ENCODE measurements around the gene KCNQ2.

KCNQ2 gene

DNA sequence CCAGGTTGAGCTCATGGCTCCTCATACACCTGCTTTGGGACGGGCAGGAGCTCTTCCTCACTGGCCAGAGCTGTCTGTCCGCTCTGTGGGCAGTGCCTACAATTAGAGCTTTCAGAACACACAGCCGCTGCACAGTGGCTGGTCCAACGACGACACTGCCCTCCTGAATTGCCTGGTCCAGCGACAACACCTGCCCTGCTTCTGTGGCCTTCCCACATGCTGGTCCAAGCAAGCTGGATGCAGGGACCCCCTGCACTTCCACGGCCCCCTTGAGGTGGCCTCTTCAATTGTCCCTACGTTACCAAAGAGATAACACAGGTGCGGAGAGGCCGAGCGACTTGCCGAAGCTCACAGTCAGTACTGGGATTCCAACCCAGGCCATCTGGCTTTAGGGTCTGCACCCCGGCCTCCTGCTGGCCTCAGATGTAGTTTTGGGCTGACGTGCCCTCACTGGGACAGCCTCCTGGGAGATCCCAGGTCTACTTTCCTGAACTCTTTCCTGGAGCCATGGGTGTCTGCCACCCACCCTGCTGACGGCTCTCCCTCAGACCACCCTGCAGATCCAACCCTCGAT is 109.9 kb downstream of the KCNQ2 start:
- Histone ChIP-seq H2AFZ (ENCODE audit: low read depth, low read length) (no peak overlapping the region), H3K4me1 (ENCODE audit: insufficient read depth, low read length) (peaks cover 44% of the 10 kb centered on the region), H3K36me3 (ENCODE audit: insufficient read depth, low read length) (no peaks in the 10 kb centered on the region), H3K4me3 (ENCODE audit: low read length) (no peak overlapping the region), H3K9me3 (ENCODE audit: low read length) (no peaks in the 10 kb centered on the region), H3K27me3 (ENCODE audit: insufficient read depth, low read length) (peaks cover 49% of the 10 kb centered on the region)

GRCh38 chr20:63361519-63362435 is 110.7 kb downstream of the KCNQ2 start:
- Histone ChIP-seq H3K27me3 (ENCODE audit: insufficient read depth, low read length) (peaks cover 47% of the 10 kb centered on the region), H3K36me3 (ENCODE audit: insufficient read depth, low read length) (no peaks in the 10 kb centered on the region), H2AFZ (ENCODE audit: low read depth, low read length) (no peak overlapping the region), H3K9me3 (ENCODE audit: low read length) (no peaks in the 10 kb centered on the region), H3K4me3 (ENCODE audit: low read length) (no peak overlapping the region), H3K4me1 (ENCODE audit: insufficient read depth, low read length) (peaks cover 36% of the 10 kb centered on the region)

DNA sequence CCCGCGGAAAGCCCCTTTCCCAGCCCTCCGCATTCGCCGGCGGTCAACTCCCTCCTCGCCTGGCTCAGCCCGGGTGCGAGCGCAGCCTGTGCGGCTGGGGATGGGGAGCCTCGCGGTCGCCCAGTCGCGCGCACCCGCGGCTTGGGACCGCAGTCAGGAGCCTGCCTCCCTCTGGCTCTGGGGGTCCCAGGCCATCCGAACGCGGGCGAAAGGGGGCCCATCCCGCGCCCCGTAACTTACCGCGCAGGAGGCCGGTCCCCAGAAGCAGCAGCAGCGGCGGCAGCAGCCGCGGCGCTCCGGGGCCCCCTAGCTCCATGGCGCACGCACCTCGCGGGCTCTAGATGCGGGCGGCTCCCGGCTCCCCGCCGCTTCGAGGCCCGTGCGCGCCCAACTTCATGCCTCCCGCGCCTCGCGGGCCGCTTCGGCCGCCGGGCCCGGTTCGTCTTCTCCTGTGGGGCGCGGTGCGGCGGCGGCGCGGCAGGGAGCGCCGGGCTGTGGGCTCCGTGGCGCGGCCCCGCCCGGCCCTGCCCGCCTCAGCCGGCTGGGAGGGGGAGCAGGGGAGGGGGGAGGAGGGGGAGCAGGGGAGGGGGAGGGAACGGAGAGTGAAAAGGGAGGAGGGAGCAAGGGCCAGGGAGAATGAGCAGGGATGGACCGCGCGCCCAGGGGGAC is 111.5 kb downstream of the KCNQ2 start, which contains the start of gene CHRNA4:
CHRNA4 (minus strand) TSS at position 500 of the 669 bp plus-strand sequence; CDS start at position 316, 184 bp downstream.
- Histone ChIP-seq H3K27me3 (ENCODE audit: insufficient read depth, low read length) (peaks cover 43% of the 10 kb centered on the region), H3K36me3 (ENCODE audit: insufficient read depth, low read length) (no peaks in the 10 kb centered on the region), H3K4me3 (ENCODE audit: low read length) (peak within 1 kb of the TSS; percentile 35), H3K9me3 (ENCODE audit: low read length) (no peaks in the 10 kb centered on the region), H3K4me1 (ENCODE audit: insufficient read depth, low read length) (peaks cover 31% of the 10 kb centered on the region), H2AFZ (ENCODE audit: low read depth, low read length) (no peak within 1 kb of the TSS)

DNA sequence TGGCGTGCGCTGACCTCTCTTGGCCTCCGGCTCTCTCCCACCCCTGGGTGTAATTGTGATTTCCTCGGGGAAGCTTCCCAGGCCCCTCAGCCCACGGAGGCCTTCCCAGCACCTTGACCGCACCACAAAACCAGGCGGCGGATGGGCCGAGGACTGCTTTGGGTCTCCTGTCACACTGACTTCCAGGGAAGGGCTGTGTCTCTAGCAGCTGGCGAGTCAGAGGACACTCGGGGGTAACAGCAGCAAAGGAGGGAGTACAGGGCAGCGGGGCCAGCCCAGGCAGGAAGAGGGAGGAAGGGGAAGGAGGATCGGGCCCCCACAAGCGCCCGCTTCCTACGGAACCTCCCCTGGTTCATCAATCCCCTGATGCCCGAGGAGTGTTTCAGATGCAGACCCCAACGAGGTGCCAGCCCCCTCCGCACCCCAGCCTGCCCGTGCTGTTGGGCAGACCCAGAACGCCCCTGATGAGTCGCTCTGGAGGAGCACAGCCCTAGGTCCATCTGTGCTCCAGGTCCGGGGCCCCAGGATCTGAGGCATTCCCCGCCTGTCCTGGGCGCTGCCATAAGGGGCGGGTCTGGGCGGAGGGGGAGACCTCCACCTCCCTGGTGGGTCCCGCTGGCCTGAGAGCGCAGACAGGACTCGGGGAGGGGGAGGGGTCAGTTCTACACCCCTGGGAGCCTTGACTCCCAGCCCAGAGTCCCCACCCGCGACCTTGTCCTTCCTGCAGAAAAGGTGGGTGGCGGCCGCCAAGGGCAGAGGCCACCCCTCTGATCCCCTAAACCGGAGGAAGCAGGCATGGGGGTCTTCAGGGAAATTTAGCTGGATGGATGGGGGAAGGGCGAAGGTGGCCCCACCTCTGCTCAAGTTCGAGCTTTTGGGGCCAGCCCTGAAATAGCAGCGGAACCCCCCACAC is 112.3 kb downstream of the KCNQ2 start:
- no peak overlapping the region for H2AFZ ChIP-seq (ENCODE audit: low read depth, low read length)
- peak overlapping the region; percentile 35 for H3K4me3 ChIP-seq (ENCODE audit: low read length)
- H3K9me3 ChIP-seq (ENCODE audit: low read length) = no peaks in the 10 kb centered on the region
- H3K27me3 ChIP-seq (ENCODE audit: insufficient read depth, low read length) = peaks cover 43% of the 10 kb centered on the region
- no peaks in the 10 kb centered on the region for H3K36me3 ChIP-seq (ENCODE audit: insufficient read depth, low read length)
- H3K4me1 ChIP-seq (ENCODE audit: insufficient read depth, low read length) = peaks cover 31% of the 10 kb centered on the region

DNA sequence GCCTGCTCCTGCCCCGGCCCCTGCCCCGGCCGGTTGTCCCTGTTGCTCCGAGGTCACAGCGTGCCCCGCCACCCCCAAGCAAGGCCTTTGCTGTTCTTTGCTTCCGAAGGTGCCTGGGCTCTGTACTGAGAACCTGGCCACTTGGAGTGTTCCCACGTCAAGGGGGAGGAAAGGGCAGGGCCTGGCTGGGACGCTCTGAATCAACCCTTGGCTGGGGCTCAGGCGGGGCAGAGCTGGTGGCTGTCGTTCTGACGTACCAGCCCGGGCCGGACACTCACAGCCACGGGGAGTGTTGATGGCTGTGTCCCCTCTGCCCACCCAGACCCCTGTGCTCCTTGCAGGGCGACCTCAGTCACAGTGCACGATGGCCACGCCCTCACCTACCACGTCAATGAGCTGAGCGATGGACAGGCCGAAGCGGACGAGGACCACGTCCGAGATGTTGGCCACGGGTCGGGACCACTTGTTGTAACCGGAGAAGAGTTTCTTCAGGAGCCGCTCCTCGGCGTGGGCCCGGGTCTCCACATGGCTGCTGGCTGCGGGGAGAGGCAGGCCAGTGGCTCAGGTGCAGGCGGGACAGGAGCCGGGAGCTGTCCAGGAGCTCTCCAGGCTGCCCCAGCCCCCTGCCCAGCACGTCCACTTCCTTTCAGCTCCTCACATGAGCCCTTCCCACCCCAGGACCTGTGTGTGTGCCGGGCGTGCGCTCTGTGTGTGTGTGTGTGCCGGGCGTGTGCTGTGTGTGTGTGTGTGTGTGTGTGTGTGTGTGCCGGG is 113.1 kb downstream of the KCNQ2 start:
- no peaks in the 10 kb centered on the region for H3K36me3 ChIP-seq (ENCODE audit: insufficient read depth, low read length)
- H3K4me1 ChIP-seq (ENCODE audit: insufficient read depth, low read length) = peaks cover 29% of the 10 kb centered on the region
- peaks cover 41% of the 10 kb centered on the region for H3K27me3 ChIP-seq (ENCODE audit: insufficient read depth, low read length)
- no peak overlapping the region for H3K4me3 ChIP-seq (ENCODE audit: low read length)
- H2AFZ ChIP-seq (ENCODE audit: low read depth, low read length) = no peak overlapping the region
- no peaks in the 10 kb centered on the region for H3K9me3 ChIP-seq (ENCODE audit: low read length)

DNA sequence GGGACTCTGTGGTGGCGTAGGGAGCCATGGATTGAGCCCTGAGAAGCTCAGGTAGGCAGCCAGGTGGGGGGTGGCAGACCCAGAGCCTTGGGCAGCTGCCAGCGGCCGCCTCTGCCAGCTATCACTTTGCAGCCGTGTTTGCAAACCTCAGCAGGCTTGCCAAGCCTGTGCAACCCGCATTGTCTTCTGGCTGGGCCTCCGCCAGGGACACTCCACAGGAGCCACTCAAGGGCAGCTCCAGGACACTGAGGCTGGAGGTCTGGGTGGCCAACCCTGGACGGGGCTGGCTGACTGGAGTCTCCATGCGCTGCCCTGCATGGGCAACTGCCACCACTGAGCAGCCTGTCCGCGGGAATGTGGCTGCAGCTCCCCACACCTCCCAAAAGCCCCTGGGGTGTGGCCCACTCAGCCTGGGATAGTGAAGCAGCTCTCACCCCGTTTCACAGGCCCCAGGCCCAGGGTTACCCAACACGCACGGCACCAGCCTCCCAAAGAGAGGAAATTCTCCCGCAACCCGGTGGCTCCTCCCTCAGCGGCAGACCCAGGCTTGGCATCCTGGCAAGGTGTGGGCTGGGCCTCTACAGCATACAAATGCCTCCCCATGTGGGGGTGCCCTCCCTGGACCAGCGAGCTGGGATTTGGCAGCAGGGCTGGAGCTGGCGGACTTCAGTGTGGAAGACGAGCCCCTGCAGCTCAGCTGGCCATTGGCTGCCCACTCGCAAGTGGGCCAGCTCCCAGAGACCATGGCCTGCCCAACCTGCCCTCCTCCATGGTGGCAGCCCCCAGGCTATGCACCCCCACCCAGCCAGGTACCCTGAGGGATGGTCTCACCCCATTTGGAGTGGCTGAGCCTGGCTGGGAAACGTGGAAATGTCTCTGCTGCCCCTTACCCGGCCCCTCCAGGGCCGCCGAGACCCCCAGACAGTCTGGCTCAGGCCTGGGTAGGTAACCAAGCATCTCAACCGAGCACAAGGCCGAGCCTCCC is 114.2 kb downstream of the KCNQ2 start:
- peaks cover 40% of the 10 kb centered on the region for H3K27me3 ChIP-seq (ENCODE audit: insufficient read depth, low read length)

DNA sequence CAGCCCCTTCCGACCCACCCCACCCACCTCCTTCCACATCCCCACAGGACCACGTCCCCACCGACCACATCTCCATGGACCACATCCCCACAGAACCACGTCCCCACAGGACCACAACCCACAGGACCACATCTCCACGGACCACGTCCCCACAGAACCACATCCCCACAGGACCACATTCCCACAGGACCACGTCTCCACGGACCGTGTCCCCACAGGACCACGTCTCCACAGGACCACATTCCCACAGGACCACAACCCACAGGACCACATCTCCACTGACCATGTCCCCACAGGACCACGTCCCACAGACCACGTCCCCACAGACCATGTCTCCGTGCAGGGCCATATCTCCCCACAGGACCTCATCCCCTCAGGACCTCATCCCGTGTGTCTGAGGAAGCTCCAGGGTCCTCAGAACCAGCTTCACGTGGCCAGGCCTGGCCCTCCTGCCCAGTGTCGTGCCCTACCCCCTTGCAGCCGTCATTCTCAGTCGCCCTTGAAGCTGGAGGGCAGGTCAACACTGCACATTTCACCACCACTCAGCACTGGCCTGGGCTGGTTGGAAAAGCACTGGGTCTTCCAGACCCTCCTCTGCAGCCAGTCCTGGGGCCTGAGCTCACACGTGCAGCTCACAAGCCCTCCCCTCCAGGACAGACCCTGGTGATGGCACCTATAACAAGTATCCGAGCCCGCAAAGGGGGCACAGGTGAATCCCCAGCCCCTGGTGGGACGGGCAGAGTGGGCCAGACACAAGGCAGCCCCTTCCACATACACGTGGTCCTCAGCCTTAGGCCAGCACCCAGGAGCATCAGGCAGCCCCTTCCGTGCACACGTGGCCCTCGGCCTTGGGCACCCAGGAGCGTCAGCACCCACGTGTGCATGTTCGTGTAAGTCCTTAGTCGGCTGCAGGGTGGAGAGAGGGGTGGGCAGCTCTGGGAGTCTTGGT is 115.2 kb downstream of the KCNQ2 start:
- H2AFZ ChIP-seq (ENCODE audit: low read depth, low read length) = no peak overlapping the region
- H3K36me3 ChIP-seq (ENCODE audit: insufficient read depth, low read length) = no peaks in the 10 kb centered on the region
- H3K27me3 ChIP-seq (ENCODE audit: insufficient read depth, low read length) = peaks cover 30% of the 10 kb centered on the region
- peaks cover 12% of the 10 kb centered on the region for H3K4me1 ChIP-seq (ENCODE audit: insufficient read depth, low read length)
- no peak overlapping the region for H3K4me3 ChIP-seq (ENCODE audit: low read length)
- no peaks in the 10 kb centered on the region for H3K9me3 ChIP-seq (ENCODE audit: low read length)

More for the DNA sequence above, 114.2 kb downstream of the KCNQ2 start:
- Histone ChIP-seq H3K36me3 (ENCODE audit: insufficient read depth, low read length) (no peaks in the 10 kb centered on the region), H3K4me1 (ENCODE audit: insufficient read depth, low read length) (peaks cover 18% of the 10 kb centered on the region), H2AFZ (ENCODE audit: low read depth, low read length) (no peak overlapping the region), H3K9me3 (ENCODE audit: low read length) (no peaks in the 10 kb centered on the region), H3K4me3 (ENCODE audit: low read length) (no peak overlapping the region)

GRCh38 chr20:63356511-63356910 is 115.9 kb downstream of the KCNQ2 start:
- no peaks in the 10 kb centered on the region for H3K9me3 ChIP-seq (ENCODE audit: low read length)
- no peak overlapping the region for H3K4me3 ChIP-seq (ENCODE audit: low read length)
- peaks cover 29% of the 10 kb centered on the region for H3K27me3 ChIP-seq (ENCODE audit: insufficient read depth, low read length)
- H3K36me3 ChIP-seq (ENCODE audit: insufficient read depth, low read length) = no peaks in the 10 kb centered on the region
- peaks cover 15% of the 10 kb centered on the region for H3K4me1 ChIP-seq (ENCODE audit: insufficient read depth, low read length)
- no peak overlapping the region for H2AFZ ChIP-seq (ENCODE audit: low read depth, low read length)

- no peaks in the 10 kb centered on the region for H3K9me3 ChIP-seq (ENCODE audit: low read length)
- H2AFZ ChIP-seq (ENCODE audit: low read depth, low read length) = no peak overlapping the region
- no peak overlapping the region for H3K4me3 ChIP-seq (ENCODE audit: low read length)
- peaks cover 13% of the 10 kb centered on the region for H3K4me1 ChIP-seq (ENCODE audit: insufficient read depth, low read length)
- peaks cover 28% of the 10 kb centered on the region for H3K27me3 ChIP-seq (ENCODE audit: insufficient read depth, low read length)
- no peaks in the 10 kb centered on the region for H3K36me3 ChIP-seq (ENCODE audit: insufficient read depth, low read length)
These were observed 116.6 kb downstream of the KCNQ2 start for GRCh38 chr20:63355781-63356295.

GRCh38 chr20:63354636-63355350 is 117.7 kb downstream of the KCNQ2 start:
- no peak overlapping the region for H2AFZ ChIP-seq (ENCODE audit: low read depth, low read length)
- no peak overlapping the region for H3K4me3 ChIP-seq (ENCODE audit: low read length)
- peaks cover 3% of the 10 kb centered on the region for H3K9me3 ChIP-seq (ENCODE audit: low read length)
- peaks cover 18% of the 10 kb centered on the region for H3K27me3 ChIP-seq (ENCODE audit: insufficient read depth, low read length)
- H3K4me1 ChIP-seq (ENCODE audit: insufficient read depth, low read length) = peaks cover 8% of the 10 kb centered on the region
- H3K36me3 ChIP-seq (ENCODE audit: insufficient read depth, low read length) = no peaks in the 10 kb centered on the region
